ENCODE measurements around the gene TAAR1.
"Not testable (repeated sequence)": the region's sequence is repeated elsewhere in the genome, so short reads cannot be mapped to it uniquely, and the experiment has no call there.

Gene TAAR1

GRCh38 chr6:132659082-132659481 is at the start of gene TAAR1:
TAAR1 (minus strand) TSS chr6:132659182; CDS start chr6:132646003, 13,179 bp downstream.
- DNase-seq (ENCODE audit: low read depth) = no peak

GRCh38 chr6:132708771-132709170 is 49.8 kb upstream of the TAAR1 start:
- DNase-seq (ENCODE audit: low read depth) = no peak

GRCh38 chr6:132708002-132708401 is 49.0 kb upstream of the TAAR1 start:
- no peak for DNase-seq (ENCODE audit: low read depth)

- DNase-seq (ENCODE audit: low read depth) = not testable (repeated sequence)
These were observed 47.8 kb upstream of the TAAR1 start for GRCh38 chr6:132706756-132707155.

GRCh38 chr6:132703936-132704335 is 45.0 kb upstream of the TAAR1 start:
- no peak for DNase-seq (ENCODE audit: low read depth)

- no peak for DNase-seq (ENCODE audit: low read depth)
These were observed 39.6 kb upstream of the TAAR1 start for GRCh38 chr6:132698608-132699007.

- no peak for DNase-seq (ENCODE audit: low read depth)
These were observed 36.8 kb upstream of the TAAR1 start for GRCh38 chr6:132695773-132696172.

- no peak for DNase-seq (ENCODE audit: low read depth)
These were observed 34.5 kb upstream of the TAAR1 start for GRCh38 chr6:132693478-132693877.

- DNase-seq (ENCODE audit: low read depth) = no peak
These were observed 31.7 kb upstream of the TAAR1 start for GRCh38 chr6:132690678-132691077.

GRCh38 chr6:132687306-132687705 is 28.3 kb upstream of the TAAR1 start:
- no peak for DNase-seq (ENCODE audit: low read depth)

GRCh38 chr6:132686531-132686930 is 27.5 kb upstream of the TAAR1 start:
- no peak for DNase-seq (ENCODE audit: low read depth)

GRCh38 chr6:132685009-132685408 is 26.0 kb upstream of the TAAR1 start:
- no peak for DNase-seq (ENCODE audit: low read depth)

GRCh38 chr6:132684272-132684671 is 25.3 kb upstream of the TAAR1 start:
- DNase-seq (ENCODE audit: low read depth) = no peak

- no peak for DNase-seq (ENCODE audit: low read depth)
These were observed 24.6 kb upstream of the TAAR1 start for GRCh38 chr6:132683543-132683942.

GRCh38 chr6:132679094-132679493 is 20.1 kb upstream of the TAAR1 start:
- DNase-seq (ENCODE audit: low read depth) = not testable (repeated sequence)

- no peak for DNase-seq (ENCODE audit: low read depth)
These were observed 16.8 kb upstream of the TAAR1 start for GRCh38 chr6:132675749-132676148.

GRCh38 chr6:132675002-132675401 is 16.0 kb upstream of the TAAR1 start:
- DNase-seq (ENCODE audit: low read depth) = no peak

- no peak for DNase-seq (ENCODE audit: low read depth)
These were observed 14.6 kb upstream of the TAAR1 start for GRCh38 chr6:132673376-132674094.

GRCh38 chr6:132671295-132671694 is 12.3 kb upstream of the TAAR1 start:
- DNase-seq (ENCODE audit: low read depth) = no peak

- no peak for DNase-seq (ENCODE audit: low read depth)
These were observed 10.8 kb upstream of the TAAR1 start for GRCh38 chr6:132669690-132670291.

- no peak for DNase-seq (ENCODE audit: low read depth)
These were observed 7.1 kb upstream of the TAAR1 start for GRCh38 chr6:132666118-132666517.

GRCh38 chr6:132664309-132665034 is 5.5 kb upstream of the TAAR1 start:
- no peak for DNase-seq (ENCODE audit: low read depth)

GRCh38 chr6:132663661-132664060 is 4.7 kb upstream of the TAAR1 start:
- no peak for DNase-seq (ENCODE audit: low read depth)

Data from stimulated activated CD8-positive, alpha-beta memory T cell treated with anti-CD3 and anti-CD28 coated beads, Interleukin-12 subunit alpha, Interleukin-12 subunit beta, amount 100 ng/mL, for 1 hour (primary cell).